Measurements from ENCODE around the gene PRICKLE2. TPM values are rescaled to one million over a fixed set of nuclear protein-coding genes. Genes with fewer than 3 reads are reported as not detected.
A peak's percentile ranks its signal among the peaks of the same experiment; 100 is the strongest.

The PRICKLE2 gene
- polyA plus RNA-seq, 3 donors, result 18.1 to 20.5 (median 19.5) TPM

- no peak for DNase-seq (ENCODE audit: extremely low read depth in 1 of 11, low read depth in 9 of 11, low spot score in 4 of 11)
These were observed 37.4 kb upstream of the PRICKLE2 start for GRCh38 chr3:64262574-64263114.

GRCh38 chr3:64260431-64260830, 35.2 kb upstream of the PRICKLE2 start:
- no peak for DNase-seq (ENCODE audit: extremely low read depth in 1 of 11, low read depth in 9 of 11, low spot score in 4 of 11)

GRCh38 chr3:64259636-64260035, 34.4 kb upstream of the PRICKLE2 start:
- DNase-seq (ENCODE audit: extremely low read depth in 1 of 11, low read depth in 9 of 11, low spot score in 4 of 11), result no peak

GRCh38 chr3:64257100-64257755, 32.0 kb upstream of the PRICKLE2 start:
- DNase-seq (ENCODE audit: extremely low read depth in 1 of 11, low read depth in 9 of 11, low spot score in 4 of 11), result no peak

- DNase-seq (ENCODE audit: extremely low read depth in 1 of 11, low read depth in 9 of 11, low spot score in 4 of 11), result no peak
These were observed 30.6 kb upstream of the PRICKLE2 start for GRCh38 chr3:64255741-64256340.

GRCh38 chr3:64254443-64254842, 29.2 kb upstream of the PRICKLE2 start:
- no peak for DNase-seq (ENCODE audit: extremely low read depth in 1 of 11, low read depth in 9 of 11, low spot score in 4 of 11)

- DNase-seq (ENCODE audit: extremely low read depth in 1 of 11, low read depth in 9 of 11, low spot score in 4 of 11), result no peak
These were observed 28.4 kb upstream of the PRICKLE2 start for GRCh38 chr3:64253689-64254088.

- no peak for DNase-seq (ENCODE audit: extremely low read depth in 1 of 11, low read depth in 9 of 11, low spot score in 4 of 11)
These were observed 25.8 kb upstream of the PRICKLE2 start for GRCh38 chr3:64251019-64251418.

GRCh38 chr3:64247991-64248646, 22.9 kb upstream of the PRICKLE2 start:
- DNase-seq (ENCODE audit: extremely low read depth in 1 of 11, low read depth in 9 of 11, low spot score in 4 of 11), result no peak

- no peak for DNase-seq (ENCODE audit: extremely low read depth in 1 of 11, low read depth in 9 of 11, low spot score in 4 of 11)
These were observed 19.0 kb upstream of the PRICKLE2 start for GRCh38 chr3:64244011-64244942.

- DNase-seq (ENCODE audit: extremely low read depth in 1 of 11, low read depth in 9 of 11, low spot score in 4 of 11), result peak in 8 of 11 donors; percentile 53 to 87 (median 64)
These were observed 17.2 kb upstream of the PRICKLE2 start for GRCh38 chr3:64242435-64242834.

GRCh38 chr3:64240959-64241358, 15.7 kb upstream of the PRICKLE2 start:
- no peak for DNase-seq (ENCODE audit: extremely low read depth in 1 of 11, low read depth in 9 of 11, low spot score in 4 of 11)

- DNase-seq (ENCODE audit: extremely low read depth in 1 of 11, low read depth in 9 of 11, low spot score in 4 of 11), result no peak
These were observed 15.1 kb upstream of the PRICKLE2 start for GRCh38 chr3:64240396-64240795.

GRCh38 chr3:64239841-64240240, 14.6 kb upstream of the PRICKLE2 start:
- no peak for DNase-seq (ENCODE audit: extremely low read depth in 1 of 11, low read depth in 9 of 11, low spot score in 4 of 11)

GRCh38 chr3:64238971-64239667, 13.9 kb upstream of the PRICKLE2 start:
- no peak for DNase-seq (ENCODE audit: extremely low read depth in 1 of 11, low read depth in 9 of 11, low spot score in 4 of 11)

- DNase-seq (ENCODE audit: extremely low read depth in 1 of 11, low read depth in 9 of 11, low spot score in 4 of 11), result no peak
These were observed 11.8 kb upstream of the PRICKLE2 start for GRCh38 chr3:64237083-64237482.

- DNase-seq (ENCODE audit: extremely low read depth in 1 of 11, low read depth in 9 of 11, low spot score in 4 of 11), result no peak
These were observed 10.3 kb upstream of the PRICKLE2 start for GRCh38 chr3:64235605-64236004.

- no peak for DNase-seq (ENCODE audit: extremely low read depth in 1 of 11, low read depth in 9 of 11, low spot score in 4 of 11)
These were observed 9.3 kb upstream of the PRICKLE2 start for GRCh38 chr3:64234571-64234970.

GRCh38 chr3:64232821-64233220, 7.6 kb upstream of the PRICKLE2 start:
- DNase-seq (ENCODE audit: extremely low read depth in 1 of 11, low read depth in 9 of 11, low spot score in 4 of 11), result no peak
